GM21515 (cell line): ENCODE results near the gene NSD2.

ENCODE experiments used
- ATAC-seq: cut with Tn5 transposase; IDR thresholded peaks from one replicate; pipeline ENCODE4 v1.9.1; 2021; ENCODE audit not compliant: unreplicated experiment

Gene NSD2

DNA sequence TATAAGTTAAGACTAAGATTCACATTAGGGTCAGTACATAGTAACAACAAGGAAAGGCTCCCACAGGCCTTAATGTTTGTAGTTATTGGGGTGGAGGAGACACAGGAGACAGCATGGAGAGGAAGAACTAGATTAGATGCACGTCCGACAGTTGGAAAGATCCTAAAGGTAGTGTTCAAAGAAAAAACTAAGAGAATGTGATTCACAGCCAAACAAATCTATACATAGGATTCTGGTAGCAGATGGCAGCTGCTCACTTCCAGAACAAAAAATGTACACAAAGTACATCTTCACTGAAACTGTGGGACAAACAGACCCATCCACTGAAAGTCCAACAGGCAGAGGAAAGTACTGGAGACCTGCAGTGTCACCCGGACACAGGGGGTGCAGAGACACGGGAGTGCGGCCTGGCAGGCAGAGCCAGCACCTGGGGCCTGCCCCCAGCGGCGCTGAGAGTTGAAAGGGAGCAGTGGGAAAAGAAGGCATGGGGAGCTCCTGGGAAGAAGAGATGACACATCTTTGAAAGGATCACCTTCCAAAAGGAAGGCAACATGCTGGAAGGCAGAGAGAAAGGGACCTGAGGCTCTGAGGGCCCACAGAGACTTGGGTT lies 97.6 kb downstream of the NSD2 start:
- no peak for ATAC-seq

DNA sequence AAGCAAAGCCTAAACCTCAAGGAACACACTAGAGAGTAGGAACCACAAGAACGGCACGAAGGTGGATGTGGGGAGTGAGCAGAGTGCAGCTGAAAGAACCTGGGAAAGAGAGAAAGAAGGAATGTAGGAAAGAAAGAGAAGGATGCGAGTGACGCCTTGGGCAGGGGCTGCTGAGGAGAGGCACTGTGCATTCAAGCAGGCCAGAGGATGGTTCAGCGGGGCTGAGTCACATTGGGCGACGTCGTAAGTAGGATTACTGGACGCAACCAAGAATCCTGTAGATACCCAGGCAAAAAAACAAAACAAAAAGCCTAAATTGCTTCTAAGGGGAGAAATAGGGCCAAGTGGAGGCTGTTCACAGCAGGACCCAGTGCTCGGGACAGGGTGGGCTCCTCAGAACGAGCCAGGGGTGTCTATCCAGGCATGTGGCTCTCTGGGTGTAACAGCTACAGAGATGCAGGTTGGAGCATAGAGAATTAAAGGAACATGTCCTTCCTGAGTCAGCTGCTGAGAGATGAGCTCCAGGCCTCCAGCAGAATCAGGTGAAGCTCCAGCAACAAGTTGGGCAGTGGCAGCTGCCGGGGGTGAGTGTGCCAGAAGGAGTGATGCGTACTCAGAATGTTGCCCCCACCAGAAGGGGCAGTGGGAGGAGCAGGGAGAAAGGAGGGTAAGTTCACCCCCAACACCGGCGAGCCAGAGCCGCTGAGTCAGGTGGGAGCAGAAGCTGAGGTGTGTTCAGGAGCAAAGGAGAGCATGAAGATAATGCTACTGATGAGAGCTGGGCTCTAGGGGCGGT lies 98.9 kb downstream of the NSD2 start:
- no peak for ATAC-seq

DNA sequence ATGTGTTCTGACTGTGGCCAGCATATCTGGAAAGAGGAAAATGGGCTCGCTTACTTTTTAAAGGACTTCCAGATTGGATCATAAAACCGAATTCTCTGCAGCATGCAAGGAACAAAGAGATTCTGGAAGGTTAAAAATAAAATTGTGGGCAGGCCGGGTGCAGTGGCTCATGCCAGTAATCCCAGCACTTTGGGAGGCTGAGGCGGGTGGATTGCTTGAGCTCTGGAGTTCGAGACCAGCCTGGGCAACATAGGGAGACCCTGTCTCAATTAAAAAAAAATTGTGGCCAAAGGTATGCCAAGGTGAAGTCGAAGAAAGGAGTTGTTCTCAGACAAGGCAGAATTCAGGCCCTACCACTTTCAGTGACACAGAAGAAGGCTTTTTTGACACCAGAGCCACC lies 99.7 kb downstream of the NSD2 start:
- ATAC-seq, result no peak

DNA sequence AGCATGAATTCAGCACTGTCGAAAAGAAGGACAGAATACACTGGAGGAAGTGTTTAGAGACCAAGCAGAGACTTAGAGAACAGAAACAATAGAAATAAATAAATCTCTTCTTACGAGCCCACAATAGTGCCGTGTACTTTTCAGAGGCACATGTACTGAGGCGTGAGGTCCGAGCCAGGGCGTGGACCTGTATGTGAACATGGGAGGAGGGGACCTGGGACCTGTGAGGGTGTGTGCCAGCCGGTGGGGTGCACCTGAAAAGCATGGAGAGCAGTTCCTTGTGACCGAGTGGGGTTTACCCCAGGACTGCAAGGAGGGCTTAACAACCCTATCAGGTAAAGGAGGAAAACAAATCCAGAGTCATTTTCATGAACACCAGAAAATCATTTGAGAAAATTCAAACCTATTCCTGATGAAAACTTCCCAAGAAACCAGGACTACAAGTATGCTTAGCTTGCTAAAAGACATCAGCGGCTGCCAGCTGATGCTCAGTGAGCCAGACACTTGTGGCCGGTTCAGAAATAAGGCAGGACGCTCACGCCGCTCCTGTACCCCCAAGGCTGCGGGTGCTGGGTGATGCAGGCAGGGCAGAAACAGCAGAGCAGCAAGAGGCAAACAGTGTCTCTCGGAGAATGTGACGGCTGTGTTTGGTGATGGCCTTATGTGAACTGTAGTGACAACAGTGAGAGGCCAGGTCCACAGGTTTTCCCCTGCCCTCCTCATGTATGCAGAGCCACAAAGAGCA lies 100.4 kb downstream of the NSD2 start:
- ATAC-seq, result no peak

DNA sequence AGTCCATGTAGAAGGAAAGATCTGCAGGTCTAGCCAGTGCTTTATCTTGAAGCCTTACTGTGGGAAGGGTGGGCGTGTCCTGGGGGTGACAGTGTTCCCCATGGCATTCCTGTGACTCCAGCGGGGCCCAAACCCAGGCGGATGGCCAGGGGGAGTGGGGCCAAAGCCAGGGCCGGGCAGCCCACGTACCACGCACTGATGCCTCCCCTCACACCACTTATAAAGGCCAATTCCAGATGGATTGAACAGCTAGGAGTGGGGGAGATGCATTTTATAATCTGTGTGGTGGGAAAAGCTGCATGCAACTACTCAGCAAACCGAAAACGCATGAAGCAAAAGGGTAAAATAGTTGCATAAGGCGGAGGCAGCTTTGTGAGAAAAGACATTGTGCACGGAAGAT lies 101.2 kb downstream of the NSD2 start:
- no peak for ATAC-seq

DNA sequence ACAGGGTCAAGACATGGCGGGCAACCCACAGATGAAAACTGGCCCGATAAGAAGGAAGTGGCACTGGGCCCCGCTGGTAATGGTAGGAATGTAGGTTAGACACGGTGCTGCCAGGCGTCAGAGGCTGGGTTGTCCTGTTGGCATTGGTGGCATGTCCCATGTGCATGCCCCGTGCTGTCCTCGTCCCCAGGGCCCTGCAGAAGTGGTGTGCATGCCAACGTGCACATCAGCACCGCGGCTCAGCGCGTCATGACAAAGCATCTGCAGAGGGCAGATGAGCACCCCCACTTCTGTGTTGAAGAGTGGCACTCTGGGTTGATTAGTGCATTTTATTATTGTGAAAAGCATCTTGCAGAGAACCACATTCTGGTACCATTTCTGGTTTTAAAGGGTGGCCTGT lies 102.0 kb downstream of the NSD2 start:
- ATAC-seq, result no peak

DNA sequence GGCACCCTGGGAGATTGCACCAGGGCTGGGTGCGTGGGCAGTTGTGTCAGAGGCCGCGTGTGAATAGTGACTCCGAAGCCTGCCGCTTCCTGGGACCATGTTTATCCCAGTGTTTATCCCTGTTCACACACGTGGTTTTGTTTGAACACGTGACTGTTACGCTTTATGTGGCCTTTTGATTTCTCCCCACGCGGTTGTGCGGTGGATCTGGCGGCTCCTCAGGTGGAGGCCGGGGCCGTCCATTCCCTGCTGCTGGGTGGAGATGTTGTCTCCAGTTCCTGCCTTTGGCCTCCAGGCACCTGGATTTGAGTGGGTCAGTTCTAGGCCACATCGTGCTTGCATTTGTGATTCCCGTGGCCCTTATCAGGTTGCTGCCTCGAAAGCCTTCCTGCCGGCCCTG lies 102.5 kb downstream of the NSD2 start:
- ATAC-seq, result no peak

DNA sequence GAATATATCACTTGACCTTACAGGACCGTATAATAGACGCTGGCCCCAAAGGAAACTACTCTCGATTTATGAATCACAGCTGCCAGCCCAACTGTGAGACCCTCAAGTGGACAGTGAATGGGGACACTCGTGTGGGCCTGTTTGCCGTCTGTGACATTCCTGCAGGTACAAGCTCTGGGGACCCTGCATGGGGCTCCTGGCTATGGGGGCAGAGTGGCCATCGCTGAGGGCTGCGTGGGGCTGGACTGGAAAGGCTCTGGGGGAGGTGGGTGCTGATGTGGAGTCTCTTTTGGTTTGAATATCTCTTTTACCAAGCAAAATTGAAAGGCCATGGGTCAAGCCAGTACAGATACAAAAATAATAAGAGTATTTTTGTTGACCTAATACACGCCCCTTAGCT lies 103.6 kb downstream of the NSD2 start:
- ATAC-seq, result no peak

DNA sequence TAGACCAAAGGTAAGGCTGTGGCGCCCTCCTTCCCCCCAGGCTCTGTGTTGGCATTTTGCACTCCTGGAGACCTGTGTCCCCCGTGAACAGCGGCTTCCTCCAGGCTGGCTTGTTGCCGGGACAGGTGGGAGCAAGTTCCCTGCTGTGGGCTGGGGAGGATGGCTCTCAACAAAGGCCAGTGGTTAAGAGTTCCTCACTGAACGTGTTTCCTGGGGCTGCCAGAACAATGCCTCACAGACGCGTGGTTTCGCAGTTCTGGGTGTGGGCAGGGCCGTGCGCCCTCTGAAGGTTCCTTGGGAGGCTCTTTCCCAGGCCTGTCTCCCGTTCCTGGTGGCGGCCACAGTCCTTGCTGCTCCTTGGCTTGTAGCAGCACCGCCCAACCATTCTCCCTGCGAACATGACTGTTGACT lies 104.2 kb downstream of the NSD2 start:
- no peak for ATAC-seq

DNA sequence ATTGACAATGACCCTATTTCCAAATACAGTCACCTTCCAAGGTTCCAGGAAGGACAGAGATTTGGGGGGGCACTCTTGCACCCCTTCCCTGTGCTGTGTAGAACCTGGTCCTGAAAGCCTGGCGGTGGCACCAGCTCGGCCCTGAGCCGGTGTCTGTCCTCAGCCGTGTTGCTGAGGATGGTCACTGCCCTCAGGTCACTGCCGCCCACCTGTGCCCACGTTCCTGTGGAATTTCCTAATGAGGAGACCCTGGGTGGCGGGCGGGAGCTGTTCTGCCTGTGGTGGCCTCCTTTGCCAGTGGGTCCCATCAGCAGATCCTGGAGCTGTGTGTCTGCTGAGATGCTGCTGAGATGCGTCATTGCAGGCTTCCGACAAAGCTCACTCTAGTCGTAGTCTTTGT lies 104.7 kb downstream of the NSD2 start:
- ATAC-seq, result no peak

DNA sequence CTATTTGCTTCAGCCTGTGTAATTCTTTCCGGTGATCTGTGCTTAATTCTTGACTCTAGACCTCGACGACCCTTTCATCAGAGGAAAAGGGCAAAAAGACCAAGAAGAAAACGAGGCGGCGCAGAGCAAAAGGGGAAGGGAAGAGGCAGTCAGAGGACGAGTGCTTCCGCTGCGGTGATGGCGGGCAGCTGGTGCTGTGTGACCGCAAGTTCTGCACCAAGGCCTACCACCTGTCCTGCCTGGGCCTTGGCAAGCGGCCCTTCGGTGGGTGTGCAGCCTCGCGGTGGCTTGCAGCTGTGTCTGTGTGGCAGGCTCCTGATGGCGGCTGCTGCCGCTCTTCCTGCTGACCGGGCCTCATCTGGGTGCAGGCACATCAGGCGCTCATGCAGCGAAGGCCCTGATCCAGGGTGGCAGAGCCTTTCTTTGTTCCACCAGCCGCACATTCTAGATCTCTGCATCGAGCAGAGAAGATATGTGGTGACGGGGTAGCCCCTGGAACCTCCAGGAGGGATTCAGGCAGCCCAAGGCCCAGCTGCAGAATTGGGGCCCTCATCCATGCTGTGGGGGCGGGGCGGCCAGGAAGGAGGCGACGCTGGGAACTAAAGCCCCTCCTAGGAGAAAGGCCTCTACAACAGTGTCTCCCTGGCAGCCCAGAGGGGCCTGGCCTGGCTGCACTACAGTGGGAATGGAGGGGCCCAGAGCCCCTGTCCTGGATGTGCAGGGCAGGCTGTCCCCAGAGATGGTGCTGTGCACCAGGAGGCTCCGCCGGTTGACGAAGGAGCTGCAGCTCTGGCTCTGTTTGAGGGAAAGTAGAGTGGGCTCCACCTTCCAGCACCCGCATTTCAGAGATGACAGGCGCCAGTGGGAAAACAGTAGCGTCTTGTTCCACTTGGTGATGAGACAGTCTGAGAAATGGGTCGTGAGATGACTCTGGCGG lies 105.5 kb downstream of the NSD2 start:
- ATAC-seq, result no peak

DNA sequence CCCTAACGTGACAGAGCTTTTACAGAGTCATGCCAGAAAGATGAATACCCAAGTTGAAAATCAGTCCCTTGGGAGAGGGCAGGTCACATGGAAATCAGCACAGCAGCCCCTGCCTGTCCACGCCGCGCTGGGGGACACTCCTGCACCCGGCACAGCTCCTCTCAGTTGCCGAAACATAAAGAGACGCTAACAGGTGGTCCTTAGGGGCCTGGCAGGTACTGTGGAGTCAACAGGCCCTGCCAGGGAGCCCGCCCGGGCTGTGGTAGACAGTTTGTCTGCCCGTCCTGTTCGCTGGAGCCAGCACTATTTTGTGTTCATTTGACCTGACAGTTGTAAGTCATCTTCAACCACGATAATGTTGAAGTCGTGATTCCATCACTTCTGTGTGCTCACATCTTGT lies 107.0 kb downstream of the NSD2 start:
- no peak for ATAC-seq

DNA sequence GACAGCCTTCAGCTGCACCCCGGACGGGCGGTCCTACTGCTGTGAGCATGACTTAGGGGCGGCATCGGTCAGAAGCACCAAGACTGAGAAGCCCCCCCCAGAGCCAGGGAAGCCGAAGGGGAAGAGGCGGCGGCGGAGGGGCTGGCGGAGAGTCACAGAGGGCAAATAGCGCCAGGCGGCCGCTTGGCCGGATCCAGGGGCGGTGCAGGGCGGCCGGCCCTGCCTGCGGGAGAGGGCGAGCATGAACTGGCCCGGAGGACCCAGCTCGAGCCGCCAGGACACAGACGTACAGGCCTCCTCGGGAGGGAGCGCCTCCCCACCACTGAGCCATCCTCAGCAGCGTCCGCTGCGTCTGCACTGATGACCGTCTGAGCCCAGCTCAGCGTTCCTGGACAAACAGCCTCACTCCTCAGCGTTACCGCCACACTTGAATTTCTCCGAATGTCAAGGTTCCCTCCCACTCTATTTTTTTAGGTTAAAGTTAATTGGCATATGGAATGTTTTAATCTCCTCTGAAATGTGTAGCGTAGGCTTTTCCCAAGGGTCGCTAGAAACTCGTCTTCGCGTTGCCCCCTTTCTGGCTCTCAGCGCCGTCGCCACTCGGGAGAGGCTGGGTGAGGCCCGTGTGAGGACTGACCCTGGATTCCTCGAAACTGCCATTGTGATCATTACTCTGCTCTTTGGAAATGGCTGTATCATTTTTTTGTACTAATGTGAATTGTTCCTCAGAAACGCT lies 107.7 kb downstream of the NSD2 start:
- ATAC-seq, result no peak

DNA sequence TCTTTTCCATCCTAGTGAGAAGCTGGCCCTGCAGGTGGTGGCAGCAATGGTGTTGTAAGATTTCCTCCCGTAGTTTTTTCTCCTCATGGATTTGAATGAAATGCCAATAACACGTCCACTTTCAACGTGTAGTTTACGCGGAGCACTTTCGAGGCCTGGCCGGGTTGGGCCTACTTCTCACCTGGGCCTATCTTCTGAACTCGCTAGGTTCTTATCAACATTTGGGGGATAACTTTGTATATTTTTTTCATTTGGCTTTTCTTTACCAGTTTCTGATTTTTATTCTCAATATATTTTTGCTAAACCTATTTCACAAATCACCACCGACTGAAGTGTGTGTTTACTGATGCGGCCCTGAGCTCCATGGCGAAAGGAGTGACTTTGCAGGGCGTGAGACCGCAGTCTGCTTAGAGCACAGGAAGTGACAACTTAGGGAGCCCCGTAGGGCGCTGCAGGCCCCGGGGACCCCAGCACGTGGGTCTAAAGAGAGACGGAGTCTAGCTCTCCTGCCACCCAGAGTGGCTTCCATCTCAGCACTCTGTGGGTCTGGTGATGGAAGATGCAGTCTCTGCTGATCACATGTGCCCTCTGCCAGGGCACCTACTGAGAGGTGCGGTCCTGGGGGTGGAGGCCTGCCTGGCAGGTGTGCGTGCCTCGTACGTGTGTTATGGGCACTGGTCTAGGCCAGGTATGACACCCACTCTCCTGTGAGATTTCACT lies 108.4 kb downstream of the NSD2 start:
- ATAC-seq, result no peak

DNA sequence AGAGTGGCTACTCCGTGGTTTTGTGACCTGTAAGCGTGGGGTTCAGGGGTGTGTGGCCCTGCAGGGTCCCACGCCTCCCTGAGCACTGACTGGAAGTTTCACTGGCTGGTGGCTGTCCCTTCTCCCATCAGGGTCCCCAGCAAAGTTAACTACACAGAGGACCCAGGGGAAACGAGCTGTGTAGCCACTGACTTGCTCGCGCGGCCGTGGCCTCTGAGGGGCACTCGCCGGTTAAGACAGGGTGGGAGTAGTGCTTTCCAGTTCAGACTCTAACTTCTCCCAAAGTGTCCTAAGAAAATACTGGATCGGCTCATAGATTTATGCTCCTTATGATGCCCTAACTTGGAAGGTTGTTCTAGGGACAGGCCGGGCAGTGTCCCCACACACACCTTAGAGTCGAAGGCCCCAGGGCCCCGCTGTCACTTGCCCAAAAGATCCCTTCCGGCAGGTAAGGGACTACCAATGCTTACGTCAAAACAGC lies 109.4 kb downstream of the NSD2 start:
- no peak for ATAC-seq

DNA sequence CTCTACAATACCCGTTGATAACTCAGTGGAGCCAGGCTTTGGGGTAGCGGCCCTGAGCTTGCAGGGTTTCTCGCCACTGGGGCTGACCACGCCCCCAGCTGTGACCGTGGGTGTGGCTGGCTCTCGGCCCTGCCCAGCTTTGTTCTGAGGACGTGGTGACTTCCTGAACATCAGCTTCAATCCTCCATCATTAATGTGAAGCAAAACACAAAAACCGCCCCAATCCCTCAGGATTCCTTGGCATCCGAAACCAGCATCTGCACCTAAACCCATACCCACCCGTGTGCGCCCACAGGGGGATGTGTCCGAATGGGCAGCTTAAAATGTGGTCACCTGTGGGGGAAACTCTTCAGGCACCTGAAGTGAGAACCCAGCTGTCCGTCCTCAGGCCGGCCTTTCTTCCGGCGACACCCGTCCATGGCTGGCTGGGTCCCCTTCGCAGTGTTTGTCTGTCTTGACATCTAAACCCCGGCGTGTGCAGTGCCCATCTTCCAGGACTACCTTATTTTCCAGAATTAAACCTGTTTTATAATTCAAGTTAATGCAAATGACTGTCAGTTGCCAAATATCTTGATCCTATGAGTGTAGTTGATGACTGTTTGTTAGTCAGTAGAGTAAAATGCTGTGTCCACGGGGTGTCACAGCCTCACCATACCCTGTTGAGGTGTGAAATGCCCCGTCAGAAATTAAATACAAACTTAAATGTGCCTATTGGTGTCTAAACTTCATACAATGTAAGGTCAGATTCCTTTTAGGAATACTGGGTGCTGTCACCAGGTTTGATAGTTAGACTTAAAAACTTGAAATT lies 110.3 kb downstream of the NSD2 start:
- ATAC-seq, result no peak

DNA sequence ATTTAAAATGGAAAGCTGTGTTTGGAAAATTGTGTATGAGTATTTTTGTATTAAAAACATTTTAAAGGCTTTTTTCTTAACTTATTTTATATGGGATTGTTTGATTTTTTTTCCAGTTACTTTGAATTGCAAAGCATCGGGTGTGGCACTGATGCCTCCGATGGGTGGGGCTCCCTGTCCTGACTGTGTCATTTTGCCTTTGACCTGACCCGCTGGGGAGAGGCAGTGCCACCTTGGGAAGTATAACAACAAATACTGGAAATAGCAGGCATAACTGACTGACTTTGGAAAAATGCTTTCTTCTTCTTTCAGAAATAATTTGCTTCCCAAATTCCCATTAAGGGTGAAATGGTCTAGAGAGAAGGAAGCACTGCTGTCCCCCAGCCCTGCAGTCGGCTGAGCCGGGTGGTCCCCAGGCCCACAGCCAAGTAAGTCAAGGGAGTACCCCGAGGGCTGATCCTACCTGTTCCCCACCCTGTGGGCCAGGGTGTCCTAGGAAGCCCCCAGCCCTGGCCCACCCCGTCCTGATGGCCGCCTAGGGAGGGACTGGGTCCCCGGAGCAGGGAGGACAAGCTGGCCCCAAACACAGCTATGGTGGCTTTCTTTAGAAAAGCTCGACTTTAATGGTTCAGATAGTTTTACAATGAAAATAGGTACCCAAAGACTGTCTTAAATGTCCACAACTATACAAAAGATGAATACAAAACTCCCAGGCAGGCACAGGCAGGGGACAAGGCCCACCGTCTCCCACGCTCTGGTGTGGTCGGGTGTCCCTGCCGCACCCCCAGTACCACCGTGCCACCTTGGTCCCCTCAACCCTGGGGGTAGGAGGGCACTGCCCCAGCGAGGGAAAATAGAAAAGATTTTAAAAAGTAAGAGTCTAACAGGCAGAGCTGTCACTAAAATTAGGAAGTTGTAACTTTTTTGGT lies 111.2 kb downstream of the NSD2 start:
- no peak for ATAC-seq
